Astrocyte of the cerebellum (primary cell): ENCODE data around the gene HEATR3.

Experiments
- DNase-seq: peaks from one replicate; pipeline ENCODE4 v3.0.0-alpha.2; 2011; ENCODE audit warnings: low read depth
- H3K4me3 ChIP-seq: 2 replicates; pipeline ENCODE4 v1.5.1; 2011; ENCODE audit warnings: mild to moderate bottlenecking, low read depth, low read length, moderate library complexity
- CTCF ChIP-seq: IDR thresholded peaks from 2 replicates; pipeline ENCODE4 v1.5.1; 2012; ENCODE audit warnings: low read length, low read depth, moderate library complexity, mild to moderate bottlenecking; ENCODE audit errors: missing control alignments
- in situ Hi-C: cut with HindIII; loops from 2 replicates; pipeline ENCODE4 v1.10.0; 2017; ENCODE audit warnings: low sequenced_read_pairs

The HEATR3 gene

GRCh38 chr16:50065624-50066481, at the start of gene HEATR3:
Gene HEATR3, plus strand, starts transcription at chr16:50065970. Its CDS starts 162 bp downstream, at chr16:50066132.
- H3K4me3 ChIP-seq = peak within 1 kb of the TSS; percentile 68
- DNase-seq = peak; percentile 80
- in situ Hi-C loops = no loop called here
- no peak for TF ChIP-seq CTCF

- in situ Hi-C loops = no loop called here
- H3K4me3 ChIP-seq = no peak overlapping the region
- no peak for TF ChIP-seq CTCF
- DNase-seq = no peak
These were observed 48.2 kb upstream of the HEATR3 start for GRCh38 chr16:50017553-50017952.

- no peak for DNase-seq
- TF ChIP-seq CTCF = no peak
- no peak overlapping the region for H3K4me3 ChIP-seq
- in situ Hi-C loops = no loop called here
These were observed 44.2 kb upstream of the HEATR3 start for GRCh38 chr16:50021544-50021943.

GRCh38 chr16:50023641-50024040, 42.1 kb upstream of the HEATR3 start:
- TF ChIP-seq CTCF = no peak
- DNase-seq = no peak

GRCh38 chr16:50024207-50024606, 41.6 kb upstream of the HEATR3 start:
- H3K4me3 ChIP-seq = no peak overlapping the region
- TF ChIP-seq CTCF = no peak
- in situ Hi-C loops = no loop called here
- DNase-seq = no peak

More at GRCh38 chr16:50023641-50024040, 42.1 kb upstream of the HEATR3 start:
- in situ Hi-C loops = no loop called here
- H3K4me3 ChIP-seq = no peak overlapping the region

- in situ Hi-C loops = no loop called here
- TF ChIP-seq CTCF = peak; percentile 100
These were observed 40.9 kb upstream of the HEATR3 start, which contains the start of gene CNEP1R1 for GRCh38 chr16:50024684-50025536. Gene CNEP1R1, plus strand, starts transcription at chr16:50025225. Its CDS starts 91 bp downstream, at chr16:50025316.

More at GRCh38 chr16:50024684-50025536, 40.9 kb upstream of the HEATR3 start, which contains the start of gene CNEP1R1:
- peak within 1 kb of the TSS; percentile 94 for H3K4me3 ChIP-seq
- DNase-seq = peak; percentile 93
